Measurements from ENCODE around the gene RRP7A. TPM values are rescaled to one million over a fixed set of nuclear protein-coding genes. Genes with fewer than 3 reads are reported as not detected.

The RRP7A gene
- total RNA-seq, 2 donors from 2014 or later, result 55.9 to 66.9 TPM

- ATAC-seq (no peak), DNase-seq (ENCODE audit: low spot score in 2 of 2) (no peak)
- Mint-ChIP-seq H3K9me3 (no peaks in the 10 kb centered on the region), H3K27ac (no peak overlapping the region), H3K36me3 (no peaks in the 10 kb centered on the region)
Observed at GRCh38 chr22:42475122-42475521, 44.5 kb downstream of the RRP7A start.

- DNase-seq (ENCODE audit: low spot score in 2 of 2) (peak in 1 of 2 donors; percentile 18), ATAC-seq (peak in 1 of 2 donors; percentile 48)
- Mint-ChIP-seq H3K27ac (no peak overlapping the region), H3K9me3 (no peaks in the 10 kb centered on the region), H3K36me3 (no peaks in the 10 kb centered on the region)
Observed at GRCh38 chr22:42473484-42474193, 46.0 kb downstream of the RRP7A start.

- Mint-ChIP-seq H3K36me3 (no peaks in the 10 kb centered on the region), H3K9me3 (no peaks in the 10 kb centered on the region), H3K27ac (no peak overlapping the region)
- no peak for DNase-seq (ENCODE audit: low spot score in 2 of 2)
- no peak for ATAC-seq
Observed at GRCh38 chr22:42472671-42473070, 46.9 kb downstream of the RRP7A start.

- Mint-ChIP-seq H3K27ac (no peak overlapping the region), H3K9me3 (no peaks in the 10 kb centered on the region), H3K36me3 (no peaks in the 10 kb centered on the region)
- ATAC-seq, result no peak
- no peak for DNase-seq (ENCODE audit: low spot score in 2 of 2)
Observed at GRCh38 chr22:42471441-42471840, 48.2 kb downstream of the RRP7A start.

GRCh38 chr22:42470366-42471082, 49.1 kb downstream of the RRP7A start:
- Mint-ChIP-seq H3K9me3 (no peaks in the 10 kb centered on the region), H3K36me3 (no peaks in the 10 kb centered on the region), H3K27ac (no peak overlapping the region)
- ATAC-seq (no peak), DNase-seq (ENCODE audit: low spot score in 2 of 2) (no peak)

- Mint-ChIP-seq H3K9me3 (no peaks in the 10 kb centered on the region), H3K27ac (no peak overlapping the region), H3K36me3 (no peaks in the 10 kb centered on the region)
- ATAC-seq (no peak), DNase-seq (ENCODE audit: low spot score in 2 of 2) (no peak)
Observed at GRCh38 chr22:42468841-42469240, 50.8 kb downstream of the RRP7A start.

- peak overlapping the region in 1 of 2 donors; percentile 85 for H3K27ac Mint-ChIP-seq
- ATAC-seq (no peak), DNase-seq (ENCODE audit: low spot score in 2 of 2) (no peak)
- H3K36me3 Mint-ChIP-seq, result no peaks in the 10 kb centered on the region
- no peaks in the 10 kb centered on the region for H3K9me3 Mint-ChIP-seq
Observed at GRCh38 chr22:42462016-42462415, 57.6 kb downstream of the RRP7A start.

- Mint-ChIP-seq H3K27ac (no peak overlapping the region), H3K36me3 (no peaks in the 10 kb centered on the region), H3K9me3 (no peaks in the 10 kb centered on the region)
- ATAC-seq (no peak), DNase-seq (ENCODE audit: low spot score in 2 of 2) (no peak)
Observed at GRCh38 chr22:42461511-42461910, 58.1 kb downstream of the RRP7A start.

Other genes with a start within 250 kb of the RRP7A start
- gene TCF20, start 249.1 kb downstream of the RRP7A start, total RNA-seq, result 10 to 100 TPM; 68.9 to 75.0 TPM
- gene NFAM1, start 87.4 kb downstream of the RRP7A start, total RNA-seq, result under 1 TPM; 0.07 to 0.54 TPM
- 1 to 10 TPM; 1.2 to 1.9 TPM for gene SERHL2, start 34.2 kb upstream of the RRP7A start, total RNA-seq
- 100 to 1,000 TPM in 1 of 2 donors, 10 to 100 TPM in 1; 71.9 to 126 TPM for gene POLDIP3, start 95.1 kb upstream of the RRP7A start, total RNA-seq
- 1 to 10 TPM in 1 of 2 donors, under 1 TPM in 1; 0.89 to 1.4 TPM for gene ATP5MGL, start 120.8 kb upstream of the RRP7A start, total RNA-seq
- gene CYB5R3, start 129.6 kb upstream of the RRP7A start, total RNA-seq, result 10 to 100 TPM; 49.7 to 84.6 TPM
- under 1 TPM in 1 of 2 donors, not detected in 1; 0.16 TPM for gene A4GALT, start 201.1 kb upstream of the RRP7A start, total RNA-seq